Heart left ventricle (tissue), 13 donors: Measurements from ENCODE around the gene DSC3.

Source experiments
- POLR2A ChIP-seq, 2 donors: fragments of 450-650 bp; IDR thresholded peaks; one replicate each; pipeline ENCODE4 v1.6.1; 2017; ENCODE audit warnings: antibody characterized with exemption in 2 of 2, mild to moderate bottlenecking in 2 of 2, moderate library complexity in 2 of 2
- TF ChIP-seq, protein P1 (sequence below), 12 donors: fragments of 200-600 bp; sonication (generic) in 4 of 12; IDR thresholded peaks; one replicate each; pipeline versions ENCODE4 v1.5.0 to v1.8.0; 2018 to 2022; ENCODE audit warnings: antibody characterized with exemption in 12 of 12, mild to moderate bottlenecking in 5 of 12
- donor health status: ischemic (EF 13 %, LVEDD 7.1; RV severe dilation, severe dysfunction).
- donor health status: DM: no; HTN: yes; CAD: no.
- donor health status: DM: no; HTN: no; CAD: no.
- donor health status: ischemic (EF 25% LVEDD 6.9; RV normal size, moderate dysfunction).
- donor health status: ischemic (EF 25% LVEDD 5.7; RV mildly dilated, moderate dysfunction).
- donor health status: ischemic (EF 35%, LVEDD 5.7; RV mildly dilated, moderate dysfunction).
- donor health status: nonischemic (EF 11% LVEDD 7.7; RV severe dilation, severe dysfunction).
- donor health status: DM: yes; HTN: yes; CAD: no.
- donor health status: PGD.
- donor health status: ischemic (EF 29% LVEDD 5.4; RV normal size, mild dysfunction).
- donor health status: nonischemic (EF 23%, LVEDD 6.1; RV moderate dilation, normal function).

DNA sequence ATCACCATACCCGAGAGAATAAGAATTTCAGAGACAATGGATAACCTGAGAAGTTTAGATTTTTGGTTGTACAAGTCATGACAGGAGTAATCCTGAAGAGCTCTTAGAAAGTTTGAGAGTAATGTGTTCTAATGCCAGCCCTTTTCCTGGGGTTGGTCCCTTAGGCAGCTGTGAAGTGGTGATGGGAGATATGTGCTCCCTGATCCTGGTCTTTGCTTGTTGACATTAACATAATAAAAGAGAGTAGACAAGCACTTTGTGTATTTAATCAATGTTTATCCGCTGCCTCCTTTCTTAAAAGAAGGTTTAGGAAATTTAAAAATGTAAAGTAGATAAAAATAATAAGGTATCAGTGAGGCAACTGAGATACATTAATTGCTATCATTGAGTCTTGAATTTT is 13.8 kb upstream of the DSC3 start:
- TF ChIP-seq POLR2A (IDR thresholded peaks at IDR 0.05) = no peak
- TF ChIP-seq, protein P1, sequence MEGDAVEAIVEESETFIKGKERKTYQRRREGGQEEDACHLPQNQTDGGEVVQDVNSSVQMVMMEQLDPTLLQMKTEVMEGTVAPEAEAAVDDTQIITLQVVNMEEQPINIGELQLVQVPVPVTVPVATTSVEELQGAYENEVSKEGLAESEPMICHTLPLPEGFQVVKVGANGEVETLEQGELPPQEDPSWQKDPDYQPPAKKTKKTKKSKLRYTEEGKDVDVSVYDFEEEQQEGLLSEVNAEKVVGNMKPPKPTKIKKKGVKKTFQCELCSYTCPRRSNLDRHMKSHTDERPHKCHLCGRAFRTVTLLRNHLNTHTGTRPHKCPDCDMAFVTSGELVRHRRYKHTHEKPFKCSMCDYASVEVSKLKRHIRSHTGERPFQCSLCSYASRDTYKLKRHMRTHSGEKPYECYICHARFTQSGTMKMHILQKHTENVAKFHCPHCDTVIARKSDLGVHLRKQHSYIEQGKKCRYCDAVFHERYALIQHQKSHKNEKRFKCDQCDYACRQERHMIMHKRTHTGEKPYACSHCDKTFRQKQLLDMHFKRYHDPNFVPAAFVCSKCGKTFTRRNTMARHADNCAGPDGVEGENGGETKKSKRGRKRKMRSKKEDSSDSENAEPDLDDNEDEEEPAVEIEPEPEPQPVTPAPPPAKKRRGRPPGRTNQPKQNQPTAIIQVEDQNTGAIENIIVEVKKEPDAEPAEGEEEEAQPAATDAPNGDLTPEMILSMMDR (IDR thresholded peaks at IDR 0.05) = no peak
